Bone marrow (tissue), 2 donors: ENCODE measurements around the gene SEPTIN12.
"Not testable (repeated sequence)": the region's sequence is repeated elsewhere in the genome, so short reads cannot be mapped to it uniquely, and the experiment has no call there.

Experiments used
- DNase-seq, 2 donors: peaks; one replicate each; lab custom pipeline; 2025; lab: John Stamatoyannopoulos, UW

SEPTIN12 gene

DNA sequence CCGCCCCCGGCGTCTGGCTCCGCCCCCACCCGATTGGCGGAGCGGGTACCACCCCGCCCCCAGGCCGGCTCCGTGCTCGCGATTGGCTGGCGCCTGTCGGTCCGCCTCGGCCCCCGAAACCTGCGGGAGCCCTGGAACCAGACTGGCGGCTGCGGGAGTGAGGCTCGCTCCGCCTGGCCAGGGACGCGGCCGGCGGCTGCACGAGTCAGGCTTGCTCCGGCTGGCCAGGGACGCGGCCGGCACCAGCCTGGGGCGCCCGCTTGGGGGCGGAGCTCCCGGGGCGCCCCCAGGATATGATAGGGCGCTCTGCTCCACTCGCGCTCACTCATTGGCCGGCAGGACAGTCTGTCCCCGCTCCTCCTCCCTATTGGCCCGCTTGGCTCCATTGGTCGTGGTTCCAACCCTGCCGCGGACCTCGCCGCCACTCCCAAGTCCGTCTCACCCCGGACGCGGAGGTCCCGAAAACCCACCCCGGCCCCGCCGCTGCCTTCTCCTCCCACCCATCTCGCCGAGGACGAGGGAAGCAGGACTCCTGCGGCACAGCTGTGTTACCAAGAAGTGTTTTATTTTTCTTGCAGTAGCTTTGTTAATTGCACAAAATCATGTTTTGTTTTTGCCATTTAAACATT lies 14.6 kb upstream of the SEPTIN12 start:
- peak; percentile 67 to 98 for DNase-seq

GRCh38 chr16:4801962-4802658 lies 14.0 kb upstream of the SEPTIN12 start, which contains the start of gene ROGDI:
Gene ROGDI, minus strand, starts transcription at chr16:4802633. Its CDS starts 62 bp downstream, at chr16:4802571.
- DNase-seq, result no peak

GRCh38 chr16:4801051-4801961 lies 13.2 kb upstream of the SEPTIN12 start:
- DNase-seq, result no peak

GRCh38 chr16:4800290-4801041 lies 12.3 kb upstream of the SEPTIN12 start:
- DNase-seq, result no peak

- no peak for DNase-seq
Observed at GRCh38 chr16:4799171-4799855, 11.2 kb upstream of the SEPTIN12 start.

GRCh38 chr16:4798456-4798855 lies 10.3 kb upstream of the SEPTIN12 start:
- no peak for DNase-seq

DNA sequence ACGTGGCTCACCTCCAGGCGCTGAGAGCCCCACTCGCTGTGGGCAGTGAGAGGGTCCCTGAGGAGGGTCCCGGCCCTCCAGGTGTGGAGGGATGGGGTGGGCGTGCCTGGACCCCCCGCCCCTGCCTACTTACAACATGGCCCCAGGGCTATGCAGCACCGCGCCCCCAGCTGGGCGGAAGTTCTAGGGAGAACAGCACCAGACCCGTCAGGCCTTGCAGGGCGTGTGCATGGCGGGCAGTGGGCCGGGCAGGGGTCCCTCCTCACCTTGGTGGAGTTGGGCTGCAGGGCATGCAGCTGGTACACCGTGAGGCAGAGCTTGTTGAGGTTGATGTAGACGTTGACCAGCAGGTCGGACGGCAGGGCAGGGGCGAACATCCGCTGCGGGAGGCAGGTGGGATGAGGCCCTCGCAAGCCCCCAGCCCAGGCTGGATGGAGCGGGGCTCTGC lies 9.7 kb upstream of the SEPTIN12 start:
- no peak for DNase-seq

GRCh38 chr16:4796982-4797804 lies 9.0 kb upstream of the SEPTIN12 start:
- DNase-seq, result no peak

GRCh38 chr16:4795828-4796572 lies 7.9 kb upstream of the SEPTIN12 start:
- DNase-seq, result no peak

- DNase-seq, result no peak
Observed at GRCh38 chr16:4795181-4795827, 7.2 kb upstream of the SEPTIN12 start, which contains the start of gene SMIM22. Gene SMIM22, plus strand, starts transcription at chr16:4795369. Its CDS starts 366 bp downstream, at chr16:4795735.

DNA sequence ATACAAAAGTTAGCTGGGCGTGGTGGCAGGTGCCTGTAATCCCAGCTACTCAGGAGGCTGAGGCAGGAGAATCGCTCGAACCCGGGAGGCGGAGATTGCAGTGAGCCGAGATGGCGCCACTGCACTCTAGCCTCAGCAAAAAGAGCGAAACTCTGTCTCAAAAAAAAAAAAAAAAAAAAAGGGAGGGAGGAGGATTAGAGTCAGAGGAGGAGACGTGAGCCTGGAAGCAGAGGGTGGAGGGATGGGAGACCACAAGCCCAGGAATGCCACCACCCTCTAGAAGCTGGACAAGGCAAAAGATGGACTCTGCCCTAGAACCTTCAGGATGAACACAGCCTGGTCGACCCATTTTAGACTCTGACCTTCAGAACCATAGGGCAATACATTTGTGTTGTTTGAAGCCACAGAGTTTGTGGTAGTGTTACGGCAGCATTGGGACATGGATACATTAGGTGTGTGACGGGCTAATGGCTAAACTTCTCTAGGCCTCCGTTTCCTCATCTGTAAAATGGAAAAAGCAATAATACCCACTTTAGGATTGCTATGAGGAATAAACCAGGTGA lies 4.9 kb upstream of the SEPTIN12 start:
- no peak for DNase-seq

DNA sequence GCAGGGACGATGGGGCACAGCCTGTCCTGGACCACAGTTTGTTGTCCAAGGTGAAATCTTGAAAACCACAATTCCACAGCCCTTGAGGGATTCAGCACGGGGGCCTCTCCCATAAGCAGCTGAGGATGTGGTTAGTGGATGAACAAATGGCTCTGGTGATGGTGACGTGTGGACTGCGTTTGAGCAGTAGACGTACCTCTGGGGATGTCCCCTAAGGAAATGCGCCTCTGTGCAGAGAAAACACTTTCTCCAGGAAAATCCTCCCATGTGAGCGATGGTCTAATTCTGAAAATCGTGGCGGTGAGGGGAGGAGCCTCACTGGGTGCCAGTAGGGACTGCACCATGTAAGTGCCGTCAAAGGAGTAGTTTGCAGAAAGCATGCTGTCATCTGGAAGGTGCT lies 2.7 kb upstream of the SEPTIN12 start:
- DNase-seq, result no peak

GRCh38 chr16:4790261-4790660 lies 2.1 kb upstream of the SEPTIN12 start:
- no peak for DNase-seq

DNA sequence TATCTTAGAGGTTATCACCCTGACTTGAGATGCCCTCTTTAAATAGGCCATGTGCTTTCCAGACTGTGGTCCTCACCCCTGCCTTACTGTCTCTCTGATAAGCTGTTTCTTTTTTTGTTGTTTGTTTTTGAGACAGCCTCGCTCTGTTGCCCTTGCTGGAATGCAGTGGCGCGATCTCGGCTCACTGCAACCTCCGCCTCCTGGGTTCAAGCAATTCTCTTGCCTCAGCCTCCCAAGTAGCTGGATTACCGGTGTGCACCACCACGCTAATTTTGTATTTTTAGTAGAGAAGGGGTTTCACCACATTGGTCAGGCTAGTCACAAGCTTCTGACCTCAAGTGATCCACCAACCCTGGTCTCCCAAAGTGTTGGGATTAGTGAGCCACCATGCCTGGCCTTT lies 765 bp upstream of the SEPTIN12 start:
- DNase-seq, result no peak

GRCh38 chr16:4788489-4788889 lies 344 bp upstream of the SEPTIN12 start:
- no peak for DNase-seq

GRCh38 chr16:4787068-4787467 lies 1.1 kb downstream of the SEPTIN12 start:
- DNase-seq, result no peak

GRCh38 chr16:4785758-4786433 lies 2.2 kb downstream of the SEPTIN12 start:
- no peak for DNase-seq

DNA sequence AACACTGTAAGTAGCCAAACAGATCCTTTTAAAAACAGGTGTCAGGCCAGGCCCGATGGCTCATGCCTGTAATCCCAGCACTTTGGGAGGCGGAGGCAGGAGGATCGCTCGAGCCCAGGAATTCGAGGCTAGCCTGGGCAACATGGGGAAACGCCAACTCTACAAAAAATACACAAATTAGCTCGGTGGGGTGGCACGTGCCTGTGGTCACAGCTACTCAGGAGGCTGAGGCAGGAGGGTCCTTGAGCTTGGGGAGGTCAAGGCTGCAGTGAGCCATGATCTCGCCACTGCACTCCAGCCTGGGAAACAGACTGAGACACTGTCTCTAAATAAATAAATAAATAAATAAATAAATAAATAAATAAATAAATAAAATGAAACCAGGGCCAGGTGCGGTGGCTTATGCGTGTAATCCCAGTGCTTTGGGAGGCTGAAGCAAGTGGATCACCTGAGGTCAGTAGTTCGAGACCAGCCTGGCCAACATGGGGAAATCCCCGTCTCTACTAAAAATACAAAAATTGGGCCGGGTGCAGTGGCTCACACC lies 3.6 kb downstream of the SEPTIN12 start:
- DNase-seq, result not testable (repeated sequence)
